Globus pallidus (tissue), 1 donor: ENCODE data around the gene ZFYVE9.
A peak's percentile ranks its signal among the peaks of the same experiment; 100 is the strongest.

Experiments
- DNase-seq: peaks from one replicate; pipeline ENCODE4 v3.0.0-alpha.2; 2015; ENCODE audit warnings: low spot score

The ZFYVE9 gene

GRCh38 chr1:52341655-52342260 is 199.9 kb downstream of the ZFYVE9 start:
- DNase-seq: no peak

GRCh38 chr1:52343979-52344378 is 202.1 kb downstream of the ZFYVE9 start:
- no peak for DNase-seq

- DNase-seq: no peak
These were observed 203.4 kb downstream of the ZFYVE9 start for GRCh38 chr1:52345252-52345651.

GRCh38 chr1:52346653-52347052 is 204.8 kb downstream of the ZFYVE9 start:
- no peak for DNase-seq

GRCh38 chr1:52348704-52349300 is 206.9 kb downstream of the ZFYVE9 start:
- peak; percentile 60 for DNase-seq

GRCh38 chr1:52352690-52353089 is 210.8 kb downstream of the ZFYVE9 start:
- no peak for DNase-seq

GRCh38 chr1:52355436-52355835 is 213.5 kb downstream of the ZFYVE9 start:
- DNase-seq: no peak

GRCh38 chr1:52355847-52356505 is 214.1 kb downstream of the ZFYVE9 start:
- DNase-seq: no peak

- no peak for DNase-seq
These were observed 215.0 kb downstream of the ZFYVE9 start for GRCh38 chr1:52356818-52357355.

- DNase-seq: no peak
These were observed 215.5 kb downstream of the ZFYVE9 start for GRCh38 chr1:52357397-52357796.

GRCh38 chr1:52358851-52359497 is 217.1 kb downstream of the ZFYVE9 start:
- DNase-seq: no peak

GRCh38 chr1:52359676-52360594 is 218.0 kb downstream of the ZFYVE9 start:
- DNase-seq: no peak

GRCh38 chr1:52360595-52360968 is 218.7 kb downstream of the ZFYVE9 start:
- no peak for DNase-seq

GRCh38 chr1:52364235-52364839 is 222.4 kb downstream of the ZFYVE9 start:
- no peak for DNase-seq

- peak; percentile 32 for DNase-seq
These were observed 223.3 kb downstream of the ZFYVE9 start for GRCh38 chr1:52365071-52365745.

- peak; percentile 88 for DNase-seq
These were observed 224.0 kb downstream of the ZFYVE9 start, which contains the start of gene CC2D1B for GRCh38 chr1:52365746-52366516. TSS of gene CC2D1B (minus strand) at chr1:52366205. CDS start at chr1:52364620, 1,585 bp downstream.

GRCh38 chr1:52366517-52366827 is 224.6 kb downstream of the ZFYVE9 start:
- no peak for DNase-seq

- no peak for DNase-seq
These were observed 225.4 kb downstream of the ZFYVE9 start for GRCh38 chr1:52367272-52367671.

- DNase-seq: peak; percentile 47
These were observed 226.7 kb downstream of the ZFYVE9 start for GRCh38 chr1:52368383-52369172.
